ENCODE measurements around the gene ISCA2. TPM values are rescaled to one million over a fixed set of nuclear protein-coding genes. Genes with fewer than 3 reads are reported as not detected.

Gene ISCA2
- total RNA-seq, 1 donor from 2014 or later: 16.9 TPM

- Mint-ChIP-seq H3K4me1 (ENCODE audit: low read depth) (peaks cover 41% of the 10 kb centered on the region), H3K27ac (ENCODE audit: unreplicated experiment) (no peak overlapping the region), H3K4me3 (ENCODE audit: unreplicated experiment) (no peak overlapping the region), H3K27me3 (ENCODE audit: low read depth) (no peaks in the 10 kb centered on the region), H3K36me3 (ENCODE audit: low read depth) (peaks cover 29% of the 10 kb centered on the region), H3K9me3 (ENCODE audit: low read depth) (no peaks in the 10 kb centered on the region)
- DNase-seq (ENCODE audit: low spot score): peak; percentile 58
- TF ChIP-seq, protein P1, sequence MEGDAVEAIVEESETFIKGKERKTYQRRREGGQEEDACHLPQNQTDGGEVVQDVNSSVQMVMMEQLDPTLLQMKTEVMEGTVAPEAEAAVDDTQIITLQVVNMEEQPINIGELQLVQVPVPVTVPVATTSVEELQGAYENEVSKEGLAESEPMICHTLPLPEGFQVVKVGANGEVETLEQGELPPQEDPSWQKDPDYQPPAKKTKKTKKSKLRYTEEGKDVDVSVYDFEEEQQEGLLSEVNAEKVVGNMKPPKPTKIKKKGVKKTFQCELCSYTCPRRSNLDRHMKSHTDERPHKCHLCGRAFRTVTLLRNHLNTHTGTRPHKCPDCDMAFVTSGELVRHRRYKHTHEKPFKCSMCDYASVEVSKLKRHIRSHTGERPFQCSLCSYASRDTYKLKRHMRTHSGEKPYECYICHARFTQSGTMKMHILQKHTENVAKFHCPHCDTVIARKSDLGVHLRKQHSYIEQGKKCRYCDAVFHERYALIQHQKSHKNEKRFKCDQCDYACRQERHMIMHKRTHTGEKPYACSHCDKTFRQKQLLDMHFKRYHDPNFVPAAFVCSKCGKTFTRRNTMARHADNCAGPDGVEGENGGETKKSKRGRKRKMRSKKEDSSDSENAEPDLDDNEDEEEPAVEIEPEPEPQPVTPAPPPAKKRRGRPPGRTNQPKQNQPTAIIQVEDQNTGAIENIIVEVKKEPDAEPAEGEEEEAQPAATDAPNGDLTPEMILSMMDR (IDR thresholded peaks at IDR 0.05): no peak
Observed at GRCh38 chr14:74542056-74542685, 48.6 kb downstream of the ISCA2 start.

GRCh38 chr14:74543771-74544438, 50.3 kb downstream of the ISCA2 start:
- Mint-ChIP-seq H3K36me3 (ENCODE audit: low read depth) (peaks cover 22% of the 10 kb centered on the region), H3K4me1 (ENCODE audit: low read depth) (peaks cover 52% of the 10 kb centered on the region)

DNA sequence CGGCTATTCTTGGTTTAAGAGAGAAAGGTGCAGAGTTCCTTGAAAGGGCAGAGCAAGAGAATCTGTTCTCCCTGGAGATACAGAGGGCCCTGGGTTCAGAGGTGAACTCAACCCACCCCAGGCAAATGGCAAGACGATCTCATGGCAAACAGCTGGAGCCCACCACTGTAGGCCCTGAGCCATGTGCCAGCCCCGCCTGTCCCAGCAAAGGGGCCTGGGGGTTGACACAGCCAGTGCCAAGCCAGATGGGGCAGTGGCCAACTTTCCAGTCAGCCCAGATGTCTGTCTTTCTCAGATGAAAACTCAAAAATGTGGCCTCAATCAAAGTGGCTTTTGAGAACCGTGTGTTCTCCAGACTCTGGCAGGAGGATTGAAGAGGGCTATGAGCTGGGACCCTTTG, 51.8 kb downstream of the ISCA2 start:
- Mint-ChIP-seq H3K27ac (ENCODE audit: unreplicated experiment) (peak overlapping the region; percentile 94), H3K27me3 (ENCODE audit: low read depth) (no peaks in the 10 kb centered on the region), H3K9me3 (ENCODE audit: low read depth) (no peaks in the 10 kb centered on the region), H3K4me1 (ENCODE audit: low read depth) (peaks cover 58% of the 10 kb centered on the region), H3K36me3 (ENCODE audit: low read depth) (peaks cover 17% of the 10 kb centered on the region), H3K4me3 (ENCODE audit: unreplicated experiment) (no peak overlapping the region)
- TF ChIP-seq, protein P1 (IDR thresholded peaks at IDR 0.05): no peak
- no peak for DNase-seq (ENCODE audit: low spot score)

More at GRCh38 chr14:74543771-74544438, 50.3 kb downstream of the ISCA2 start:
- H3K4me3 Mint-ChIP-seq (ENCODE audit: unreplicated experiment): no peak overlapping the region
- no peaks in the 10 kb centered on the region for H3K9me3 Mint-ChIP-seq (ENCODE audit: low read depth)
- no peak overlapping the region for H3K27ac Mint-ChIP-seq (ENCODE audit: unreplicated experiment)
- no peaks in the 10 kb centered on the region for H3K27me3 Mint-ChIP-seq (ENCODE audit: low read depth)
- no peak for DNase-seq (ENCODE audit: low spot score)
- TF ChIP-seq, protein P1 (IDR thresholded peaks at IDR 0.05): no peak

DNA sequence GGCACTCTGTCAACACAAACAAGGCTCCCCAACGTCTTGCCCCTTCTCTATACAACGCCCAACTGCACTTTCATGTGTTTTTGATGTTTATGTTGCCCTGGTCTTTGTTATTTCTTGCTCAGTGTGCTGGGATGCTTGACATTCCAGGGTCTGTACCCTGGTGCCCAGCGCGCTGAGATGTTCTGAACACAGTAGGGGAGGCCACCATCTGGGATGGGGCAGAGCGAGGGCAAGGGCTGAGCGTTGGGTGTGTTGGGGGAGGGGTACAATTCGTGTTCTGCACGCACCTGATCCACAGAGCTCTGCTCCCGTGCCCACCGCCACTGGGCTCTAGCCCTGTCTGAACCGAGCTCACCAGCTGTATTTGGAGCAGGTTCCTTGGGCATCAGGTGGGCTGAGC, 52.9 kb downstream of the ISCA2 start:
- no peaks in the 10 kb centered on the region for H3K27me3 Mint-ChIP-seq (ENCODE audit: low read depth)
- H3K27ac Mint-ChIP-seq (ENCODE audit: unreplicated experiment): peak overlapping the region; percentile 94
- H3K36me3 Mint-ChIP-seq (ENCODE audit: low read depth): peaks cover 20% of the 10 kb centered on the region
- DNase-seq (ENCODE audit: low spot score): no peak
- TF ChIP-seq, protein P1 (IDR thresholded peaks at IDR 0.05): no peak
- no peaks in the 10 kb centered on the region for H3K9me3 Mint-ChIP-seq (ENCODE audit: low read depth)
- peak overlapping the region; percentile 28 for H3K4me3 Mint-ChIP-seq (ENCODE audit: unreplicated experiment)
- H3K4me1 Mint-ChIP-seq (ENCODE audit: low read depth): peaks cover 67% of the 10 kb centered on the region

Other genes starting within 250 kb of the ISCA2 start
- gene ABCD4, start 190.8 kb upstream of the ISCA2 start, total RNA-seq: 31.0 to 40.9 TPM (median 34.7 TPM) in 3 replicates
- not detected in 3 replicates for gene VRTN, start 145.3 kb upstream of the ISCA2 start, total RNA-seq
- not detected in 3 replicates for gene SYNDIG1L, start 67.6 kb upstream of the ISCA2 start, total RNA-seq
- gene NPC2, start 460 bp upstream of the ISCA2 start, total RNA-seq: 209 to 313 TPM (median 212 TPM) in 3 replicates
- 210 to 446 TPM (median 215 TPM) in 3 replicates for gene LTBP2, start 118.5 kb downstream of the ISCA2 start, total RNA-seq
- gene AREL1, start 219.3 kb downstream of the ISCA2 start, total RNA-seq: 34.7 to 50.2 TPM (median 35.9 TPM) in 3 replicates
- 51.7 to 67.7 TPM (median 52.9 TPM) in 3 replicates for gene FCF1, start 219.4 kb downstream of the ISCA2 start, total RNA-seq